Loucy (cell line): ENCODE data around the gene BCO1.

Source experiments
- H2AFZ ChIP-seq: fragments of 200-600 bp; sonication (generic); 2 replicates; pipeline ENCODE4 v1.6.0; 2016; ENCODE audit warnings: antibody characterized with exemption, mild to moderate bottlenecking, low read length, moderate library complexity
- H3F3A ChIP-seq: fragments of 200-600 bp; 2 replicates; pipeline ENCODE4 v1.6.0; 2016; ENCODE audit warnings: antibody characterized with exemption, low read depth, mild to moderate bottlenecking
- H3K27me3 ChIP-seq: fragments of 200-600 bp; sonication (generic); 2 replicates; pipeline ENCODE4 v1.6.1; 2014; ENCODE audit warnings: low read length, mild to moderate bottlenecking; ENCODE audit not compliant: insufficient read depth, poor library complexity, severe bottlenecking
- H3K36me3 ChIP-seq: fragments of 200-600 bp; sonication (generic); 2 replicates; pipeline ENCODE4 v1.6.1; 2016; ENCODE audit warnings: low read length; ENCODE audit not compliant: insufficient read depth
- H3K4me1 ChIP-seq: fragments of 200-600 bp; sonication (generic); 2 replicates; pipeline ENCODE4 v1.5.1; 2014; ENCODE audit warnings: low read length, mild to moderate bottlenecking; ENCODE audit not compliant: insufficient read depth, poor library complexity, severe bottlenecking
- H3K4me2 ChIP-seq: fragments of 200-600 bp; sonication (generic); 2 replicates; pipeline ENCODE4 v1.6.0; 2014; ENCODE audit warnings: antibody characterized with exemption, low read length, low read depth, mild to moderate bottlenecking; ENCODE audit not compliant: poor library complexity, severe bottlenecking
- H3K4me3 ChIP-seq: fragments of 200-600 bp; sonication (generic); 2 replicates; pipeline ENCODE4 v1.5.1; 2014; ENCODE audit warnings: low read length, mild to moderate bottlenecking, mixed read lengths; ENCODE audit not compliant: poor library complexity, severe bottlenecking
- H3K79me2 ChIP-seq: fragments of 200-600 bp; sonication (generic); 2 replicates; pipeline ENCODE4 v1.6.1; 2014; ENCODE audit warnings: low read length; ENCODE audit not compliant: insufficient read depth
- H3K9ac ChIP-seq: fragments of 200-600 bp; sonication (generic); 2 replicates; pipeline ENCODE4 v1.6.0; 2014; ENCODE audit warnings: mild to moderate bottlenecking, low read depth, low read length, moderate library complexity; ENCODE audit not compliant: poor library complexity, severe bottlenecking
- H3K9me2 ChIP-seq: fragments of 200-600 bp; sonication (generic); replicated peaks from 2 replicates; pipeline ENCODE4 v1.6.1; 2016; ENCODE audit warnings: low read depth, low read length, mixed read lengths
- H3K9me3 ChIP-seq: fragments of 200-600 bp; sonication (generic); 2 replicates; pipeline ENCODE4 v1.6.1; 2014; ENCODE audit warnings: mild to moderate bottlenecking, antibody characterized with exemption, low read length, low read depth; ENCODE audit not compliant: insufficient read depth
- H4K20me1 ChIP-seq: fragments of 200-600 bp; sonication (generic); 2 replicates; pipeline ENCODE4 v1.6.0; 2014; ENCODE audit warnings: antibody characterized with exemption, low read length, mild to moderate bottlenecking; ENCODE audit not compliant: insufficient read depth, poor library complexity, severe bottlenecking
- EZH2phosphoT487 ChIP-seq: fragments of 200-600 bp; IDR thresholded peaks from 2 replicates; pipeline ENCODE4 v1.6.1; 2018; ENCODE audit warnings: antibody characterized with exemption, mild to moderate bottlenecking, moderate library complexity, borderline replicate concordance
- TF ChIP-seq, protein P1 (sequence below): fragments of 200-600 bp; sonication (generic); conservative IDR thresholded peaks from 2 replicates; pipeline ENCODE4 v1.5.1; 2014; ENCODE audit warnings: mild to moderate bottlenecking, antibody characterized with exemption, low read length

Gene BCO1

DNA sequence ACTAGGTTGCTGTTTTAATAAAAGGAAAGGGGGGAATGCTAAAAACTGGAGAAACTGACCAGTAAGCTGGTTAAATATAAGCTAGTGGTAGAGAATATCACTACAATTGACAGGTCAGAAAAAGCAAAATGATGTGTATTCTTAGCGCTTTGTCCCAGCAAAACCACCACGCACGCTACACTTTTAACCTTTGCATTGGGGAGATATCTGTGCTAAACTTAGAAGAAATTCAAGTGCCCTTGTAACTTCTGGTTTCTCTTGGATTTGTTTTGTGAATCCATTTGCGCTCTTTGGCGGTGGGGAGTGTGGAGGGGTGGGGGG, 77.6 kb downstream of the BCO1 start:
- Histone ChIP-seq H3K4me3 (peak overlapping the region; percentile 86), H2AFZ (no peak overlapping the region), H3K36me3 (no peaks in the 10 kb centered on the region), H4K20me1 (peaks cover 30% of the 10 kb centered on the region), H3K4me1 (peaks cover 57% of the 10 kb centered on the region), H3F3A (no peaks in the 10 kb centered on the region), H3K9me3 (no peaks in the 10 kb centered on the region), H3K9me2 (no peaks in the 10 kb centered on the region), H3K4me2 (peak overlapping the region; percentile 100), H3K79me2 (peaks cover 75% of the 10 kb centered on the region), H3K27me3 (no peaks in the 10 kb centered on the region), H3K9ac (peak overlapping the region; percentile 82)
- TF ChIP-seq, protein P1, sequence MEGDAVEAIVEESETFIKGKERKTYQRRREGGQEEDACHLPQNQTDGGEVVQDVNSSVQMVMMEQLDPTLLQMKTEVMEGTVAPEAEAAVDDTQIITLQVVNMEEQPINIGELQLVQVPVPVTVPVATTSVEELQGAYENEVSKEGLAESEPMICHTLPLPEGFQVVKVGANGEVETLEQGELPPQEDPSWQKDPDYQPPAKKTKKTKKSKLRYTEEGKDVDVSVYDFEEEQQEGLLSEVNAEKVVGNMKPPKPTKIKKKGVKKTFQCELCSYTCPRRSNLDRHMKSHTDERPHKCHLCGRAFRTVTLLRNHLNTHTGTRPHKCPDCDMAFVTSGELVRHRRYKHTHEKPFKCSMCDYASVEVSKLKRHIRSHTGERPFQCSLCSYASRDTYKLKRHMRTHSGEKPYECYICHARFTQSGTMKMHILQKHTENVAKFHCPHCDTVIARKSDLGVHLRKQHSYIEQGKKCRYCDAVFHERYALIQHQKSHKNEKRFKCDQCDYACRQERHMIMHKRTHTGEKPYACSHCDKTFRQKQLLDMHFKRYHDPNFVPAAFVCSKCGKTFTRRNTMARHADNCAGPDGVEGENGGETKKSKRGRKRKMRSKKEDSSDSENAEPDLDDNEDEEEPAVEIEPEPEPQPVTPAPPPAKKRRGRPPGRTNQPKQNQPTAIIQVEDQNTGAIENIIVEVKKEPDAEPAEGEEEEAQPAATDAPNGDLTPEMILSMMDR = no peak
- TF ChIP-seq EZH2phosphoT487 = no peak

DNA sequence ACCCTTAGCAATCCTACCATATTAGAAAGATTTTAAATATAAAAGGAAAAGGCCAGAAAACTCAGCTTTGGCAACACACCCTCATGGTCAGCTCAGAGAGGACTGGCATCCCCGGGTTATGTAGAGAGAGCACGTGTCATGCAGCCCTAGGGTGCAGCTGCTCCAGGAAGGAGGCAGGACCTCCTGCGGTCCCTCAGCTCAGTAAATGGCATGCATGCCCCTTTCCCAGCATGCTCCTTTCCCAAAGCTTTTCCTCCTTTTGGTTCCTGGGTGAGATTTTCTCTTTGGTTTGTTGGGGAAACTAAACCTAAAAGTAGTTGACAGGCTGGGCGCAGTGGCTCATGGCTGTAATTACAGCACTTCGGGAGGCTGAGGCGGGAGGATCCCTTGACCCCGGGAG, 80.2 kb downstream of the BCO1 start:
- H3K4me3 ChIP-seq = peak overlapping the region; percentile 33
- peaks cover 30% of the 10 kb centered on the region for H4K20me1 ChIP-seq
- no peaks in the 10 kb centered on the region for H3K9me3 ChIP-seq
- H3K36me3 ChIP-seq = no peaks in the 10 kb centered on the region
- no peaks in the 10 kb centered on the region for H3K27me3 ChIP-seq
- peaks cover 74% of the 10 kb centered on the region for H3K79me2 ChIP-seq
- TF ChIP-seq, protein P1 = no peak
- H3K9me2 ChIP-seq = no peaks in the 10 kb centered on the region
- H2AFZ ChIP-seq = no peak overlapping the region
- H3K4me2 ChIP-seq = peak overlapping the region; percentile 100
- H3F3A ChIP-seq = no peaks in the 10 kb centered on the region
- no peak overlapping the region for H3K9ac ChIP-seq
- H3K4me1 ChIP-seq = peaks cover 48% of the 10 kb centered on the region

DNA sequence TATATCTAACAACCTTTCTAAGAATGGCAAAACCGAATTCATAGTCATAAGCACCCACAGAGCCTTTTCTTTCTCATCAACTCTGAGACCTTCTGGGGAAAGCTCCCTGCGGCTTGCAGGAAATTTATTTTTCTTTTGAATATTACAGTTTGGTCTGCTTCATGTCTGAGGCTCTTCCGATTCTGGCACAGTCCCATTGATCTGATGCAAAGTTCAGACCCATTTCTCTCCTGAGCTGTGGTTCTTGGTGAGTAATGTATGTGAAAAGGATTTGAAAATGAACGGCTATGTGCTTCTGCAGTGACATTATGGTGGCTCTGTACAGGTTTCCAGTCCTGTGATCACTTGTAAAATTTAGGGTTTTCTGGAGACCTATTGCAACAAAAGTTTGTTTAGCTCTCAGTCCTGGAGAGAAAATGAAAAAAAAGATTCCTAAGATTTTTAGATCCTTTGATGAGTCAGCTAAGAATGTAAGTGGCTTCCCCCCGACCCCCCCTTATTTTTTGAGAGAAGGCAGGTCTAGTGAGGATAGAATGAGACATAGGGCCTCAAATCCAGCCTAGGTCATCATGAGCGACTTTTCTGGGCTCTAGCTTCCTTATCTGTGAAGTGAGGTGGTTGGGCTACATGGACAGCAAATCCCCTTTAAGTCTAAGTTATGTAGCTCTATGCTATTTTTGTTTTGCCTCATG, 80.9 kb downstream of the BCO1 start:
- H3K4me1 ChIP-seq = peaks cover 43% of the 10 kb centered on the region
- TF ChIP-seq, protein P1 = no peak
- TF ChIP-seq EZH2phosphoT487 = no peak
- no peaks in the 10 kb centered on the region for H3F3A ChIP-seq
- no peaks in the 10 kb centered on the region; the same call in 1 of the 2 replicates for H3K36me3 ChIP-seq
- no peaks in the 10 kb centered on the region for H3K9me3 ChIP-seq
- H3K9me2 ChIP-seq = no peaks in the 10 kb centered on the region
- peak overlapping the region; percentile 41 for H3K9ac ChIP-seq
- peak overlapping the region; percentile 44 for H3K4me2 ChIP-seq
- H4K20me1 ChIP-seq = peaks cover 30% of the 10 kb centered on the region
- peaks cover 71% of the 10 kb centered on the region for H3K79me2 ChIP-seq
- H3K4me3 ChIP-seq = peak overlapping the region; percentile 20
- H2AFZ ChIP-seq = no peak overlapping the region
- no peaks in the 10 kb centered on the region for H3K27me3 ChIP-seq
